Measurements from ENCODE around the gene OR52E6. TPM values are rescaled to one million over a fixed set of nuclear protein-coding genes. Genes with fewer than 3 reads are reported as not detected.

OR52E6 gene
- total RNA-seq, 1 experiment from 2014 or later = not detected

GRCh38 chr11:5796541-5796940 lies 45.2 kb downstream of the OR52E6 start:
- H3K4me1 ChIP-seq (ENCODE audit: control insufficient read depth in 1 of 2, insufficient read depth in 2 of 2, low read length in 2 of 2) = no peaks in the 10 kb centered on the region
- no peak overlapping the region for H3K9ac ChIP-seq (ENCODE audit: low read length)
- ATAC-seq (no peak), DNase-seq (ENCODE audit: low read depth, low spot score) (no peak)
- H3K36me3 ChIP-seq (ENCODE audit: control insufficient read depth in 1 of 2, insufficient read depth in 2 of 2, low read length in 2 of 2) = no peaks in the 10 kb centered on the region
- intact Hi-C loops (cut with micrococcal nuclease) = loop anchor here (5.0 kb wide), 1 partner anchor 54 kb away; no protein-coding TSS in a partner anchor
- H3K27me3 ChIP-seq (ENCODE audit: insufficient read depth, low read length) = peaks cover 53% of the 10 kb centered on the region
- TF ChIP-seq SP1 (IDR thresholded peaks at IDR 0.05; ENCODE audit: low read depth) (no peak), SRF (IDR thresholded peaks at IDR 0.05; ENCODE audit: low read depth) (no peak), ELF1 (IDR thresholded peaks at IDR 0.05; ENCODE audit: borderline replicate concordance, low read depth) (no peak), JUND (IDR thresholded peaks at IDR 0.05) (no peak), POLR2A (IDR thresholded peaks at IDR 0.05; ENCODE audit: borderline replicate concordance, extremely low read depth, insufficient read depth, insufficient read length) (no peak), EGR1 (IDR thresholded peaks at IDR 0.05; ENCODE audit: low read depth) (no peak), EZH2 (IDR thresholded peaks at IDR 0.05) (no peak)
- TF ChIP-seq, protein P1, sequence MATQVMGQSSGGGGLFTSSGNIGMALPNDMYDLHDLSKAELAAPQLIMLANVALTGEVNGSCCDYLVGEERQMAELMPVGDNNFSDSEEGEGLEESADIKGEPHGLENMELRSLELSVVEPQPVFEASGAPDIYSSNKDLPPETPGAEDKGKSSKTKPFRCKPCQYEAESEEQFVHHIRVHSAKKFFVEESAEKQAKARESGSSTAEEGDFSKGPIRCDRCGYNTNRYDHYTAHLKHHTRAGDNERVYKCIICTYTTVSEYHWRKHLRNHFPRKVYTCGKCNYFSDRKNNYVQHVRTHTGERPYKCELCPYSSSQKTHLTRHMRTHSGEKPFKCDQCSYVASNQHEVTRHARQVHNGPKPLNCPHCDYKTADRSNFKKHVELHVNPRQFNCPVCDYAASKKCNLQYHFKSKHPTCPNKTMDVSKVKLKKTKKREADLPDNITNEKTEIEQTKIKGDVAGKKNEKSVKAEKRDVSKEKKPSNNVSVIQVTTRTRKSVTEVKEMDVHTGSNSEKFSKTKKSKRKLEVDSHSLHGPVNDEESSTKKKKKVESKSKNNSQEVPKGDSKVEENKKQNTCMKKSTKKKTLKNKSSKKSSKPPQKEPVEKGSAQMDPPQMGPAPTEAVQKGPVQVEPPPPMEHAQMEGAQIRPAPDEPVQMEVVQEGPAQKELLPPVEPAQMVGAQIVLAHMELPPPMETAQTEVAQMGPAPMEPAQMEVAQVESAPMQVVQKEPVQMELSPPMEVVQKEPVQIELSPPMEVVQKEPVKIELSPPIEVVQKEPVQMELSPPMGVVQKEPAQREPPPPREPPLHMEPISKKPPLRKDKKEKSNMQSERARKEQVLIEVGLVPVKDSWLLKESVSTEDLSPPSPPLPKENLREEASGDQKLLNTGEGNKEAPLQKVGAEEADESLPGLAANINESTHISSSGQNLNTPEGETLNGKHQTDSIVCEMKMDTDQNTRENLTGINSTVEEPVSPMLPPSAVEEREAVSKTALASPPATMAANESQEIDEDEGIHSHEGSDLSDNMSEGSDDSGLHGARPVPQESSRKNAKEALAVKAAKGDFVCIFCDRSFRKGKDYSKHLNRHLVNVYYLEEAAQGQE (IDR thresholded peaks at IDR 0.05; ENCODE audit: low read depth) = no peak
- TF ChIP-seq, protein P2, sequence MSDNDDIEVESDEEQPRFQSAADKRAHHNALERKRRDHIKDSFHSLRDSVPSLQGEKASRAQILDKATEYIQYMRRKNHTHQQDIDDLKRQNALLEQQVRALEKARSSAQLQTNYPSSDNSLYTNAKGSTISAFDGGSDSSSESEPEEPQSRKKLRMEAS (IDR thresholded peaks at IDR 0.05) = no peak
- no peak overlapping the region for H2AFZ ChIP-seq (ENCODE audit: low read depth, low read length, poor library complexity, severe bottlenecking)
- H3K79me2 ChIP-seq (ENCODE audit: insufficient read depth, low read length) = no peaks in the 10 kb centered on the region
- POLR2A ChIA-PET = no interaction called here
- H3K9me2 ChIP-seq (ENCODE audit: insufficient read depth) = no peaks in the 10 kb centered on the region
- H3K27ac ChIP-seq (ENCODE audit: low read depth, low read length) = no peak overlapping the region
- CTCF ChIA-PET = interaction anchor here (1.0 kb wide), 1 partner anchor 8 kb away, joined by 3 read pairs; no protein-coding TSS in a partner anchor
- no peak overlapping the region for H3K4me2 ChIP-seq (ENCODE audit: low read length)
- no peaks in the 10 kb centered on the region for H3K9me3 ChIP-seq (ENCODE audit: control insufficient read depth in 1 of 2, insufficient read depth in 1 of 2, low read depth in 1 of 2, low read length in 2 of 2)
- RAD21 ChIA-PET (ENCODE audit: low non-redundant PET in 1 of 2, low total read pairs in 2 of 2, uncharacterized antibody in 2 of 2, unreplicated experiment in 2 of 2) = no interaction called here
- BruUV-seq (replicated peaks) = no TSS peak
- H4K20me1 ChIP-seq (ENCODE audit: insufficient read depth) = no peaks in the 10 kb centered on the region
- no peak overlapping the region for H3K4me3 ChIP-seq (replicated peaks in 1 of 2; ENCODE audit: low read depth in 1 of 2, low read length in 2 of 2)

All from HCT116 (cell line).